Liver (tissue), 9 donors: ENCODE measurements around the gene GPR101. TPM values are rescaled to one million over a fixed set of nuclear protein-coding genes. Genes with fewer than 3 reads are reported as not detected.
"Not testable (repeated sequence)": the region's sequence is repeated elsewhere in the genome, so short reads cannot be mapped to it uniquely, and the experiment has no call there.

ENCODE experiments used
- DNase-seq: peaks from one replicate; pipeline ENCODE4 v3.0.0-alpha.2; 2017; ENCODE audit warnings: low spot score
- H3K27ac ChIP-seq, 2 donors: one replicate each; pipeline ENCODE4 v1.7.0; 2013; ENCODE audit warnings: inconsistent platforms in 2 of 2, low read length in 2 of 2, control low read depth in 1 of 2, low read depth in 1 of 2, mild to moderate bottlenecking in 1 of 2
- H3K27me3 ChIP-seq, 4 donors: one replicate each; pipeline versions ENCODE4 v1.6.1 to v1.7.0; 2013; ENCODE audit warnings: low read length in 3 of 4, inconsistent platforms in 1 of 4, mild to moderate bottlenecking in 1 of 4, moderate library complexity in 1 of 4; ENCODE audit not compliant: control insufficient read depth in 4 of 4, insufficient read depth in 4 of 4
- H3K36me3 ChIP-seq, 4 donors: one replicate each; pipeline versions ENCODE4 v1.6.1 to v1.7.0; 2013; ENCODE audit warnings: low read length in 3 of 4, mild to moderate bottlenecking in 3 of 4, low read depth in 1 of 4, moderate library complexity in 1 of 4; ENCODE audit not compliant: control insufficient read depth in 4 of 4, insufficient read depth in 3 of 4
- H3K4me1 ChIP-seq, 4 donors: one replicate each; pipeline versions ENCODE4 v1.6.1 to v1.7.0; 2013; ENCODE audit warnings: low read length in 3 of 4, mild to moderate bottlenecking in 3 of 4, moderate library complexity in 1 of 4; ENCODE audit not compliant: control insufficient read depth in 4 of 4, insufficient read depth in 4 of 4
- H3K4me3 ChIP-seq, 3 donors: one replicate each; pipeline versions ENCODE4 v1.6.1 to v1.7.0; 2013; ENCODE audit warnings: low read length in 3 of 3, control low read depth in 1 of 3, low read depth in 1 of 3, mild to moderate bottlenecking in 1 of 3
- H3K9ac ChIP-seq, 2 donors: one replicate each; pipeline ENCODE4 v1.7.0; 2013; ENCODE audit warnings: low read length in 2 of 2, mild to moderate bottlenecking in 2 of 2, moderate library complexity in 2 of 2, control low read depth in 1 of 2, low read depth in 1 of 2
- H3K9me3 ChIP-seq, 4 donors: one replicate each; pipeline versions ENCODE4 v1.6.1 to v1.7.0; 2013; ENCODE audit warnings: low read length in 3 of 4; ENCODE audit not compliant: control insufficient read depth in 4 of 4
- ATF3 ChIP-seq: IDR thresholded peaks from 2 replicates; pipeline ENCODE4 v1.6.1; 2016; ENCODE audit warnings: antibody characterized with exemption
- CTCF ChIP-seq: fragments of 150-350 bp; IDR thresholded peaks from 2 replicates; pipeline ENCODE4 v1.5.1; 2017; ENCODE audit warnings: improper control_type of control experiment, low read depth, low read length; ENCODE audit not compliant: missing input control
- EGR1 ChIP-seq, 2 donors: IDR thresholded peaks; 2 replicates each; pipeline ENCODE4 v1.6.1; 2016 to 2018; ENCODE audit warnings: antibody characterized with exemption in 2 of 2, low read depth in 2 of 2
- FOXA1 ChIP-seq: IDR thresholded peaks from 2 replicates; pipeline ENCODE4 v1.6.1; 2016; ENCODE audit warnings: antibody characterized with exemption
- FOXA2 ChIP-seq: IDR thresholded peaks from 2 replicates; pipeline ENCODE4 v1.6.1; 2016; ENCODE audit warnings: antibody characterized with exemption
- GABPA ChIP-seq, 2 donors: IDR thresholded peaks in 1 of 2; conservative IDR thresholded peaks in 1 of 2; 2 replicates each; pipeline ENCODE4 v1.6.1; 2016; ENCODE audit warnings: antibody characterized with exemption in 2 of 2, mild to moderate bottlenecking in 1 of 2, moderate library complexity in 1 of 2
- HNF4A ChIP-seq, 2 donors: conservative IDR thresholded peaks; 2 replicates each; pipeline ENCODE4 v1.6.1; 2016; ENCODE audit warnings: antibody characterized with exemption in 2 of 2, mild to moderate bottlenecking in 2 of 2
- HNF4G ChIP-seq: IDR thresholded peaks from 2 replicates; pipeline ENCODE4 v1.6.1; 2016; ENCODE audit warnings: antibody characterized with exemption
- JUND ChIP-seq, 2 donors: IDR thresholded peaks; 2 replicates each; pipeline ENCODE4 v1.6.1; 2016; ENCODE audit warnings: antibody characterized with exemption in 2 of 2
- NR2F2 ChIP-seq: IDR thresholded peaks from 2 replicates; pipeline ENCODE4 v1.6.1; 2016; ENCODE audit warnings: antibody characterized with exemption
- RAD21 ChIP-seq, 2 donors: IDR thresholded peaks; 2 replicates each; pipeline ENCODE4 v1.6.1; 2016; ENCODE audit warnings: antibody characterized with exemption in 2 of 2, mild to moderate bottlenecking in 2 of 2
- RXRA ChIP-seq, 2 donors: IDR thresholded peaks; 2 replicates each; pipeline ENCODE4 v1.6.1; 2017 to 2018; ENCODE audit warnings: antibody characterized with exemption in 2 of 2, mild to moderate bottlenecking in 1 of 2
- SP1 ChIP-seq: IDR thresholded peaks from 2 replicates; pipeline ENCODE4 v1.6.1; 2018; ENCODE audit warnings: antibody characterized with exemption, mild to moderate bottlenecking
- YY1 ChIP-seq: IDR thresholded peaks from 2 replicates; pipeline ENCODE4 v1.6.1; 2016; ENCODE audit warnings: antibody characterized with exemption, mild to moderate bottlenecking
- ZBTB33 ChIP-seq: IDR thresholded peaks from 2 replicates; pipeline ENCODE4 v1.6.1; 2016; ENCODE audit warnings: antibody characterized with exemption
- WGBS: extraction: QIAGEN DNeasy Blood & Tissue Kit; methylation state at CpG from one replicate; pipeline ENCODE4 v1.1.7; 2013; 5-methylcytosine and 5-hydroxymethylcytosine counted together
- polyA plus RNA-seq, 2 donors: library from polyadenylated mRNA; stranded (reverse) in 1 of 2; unstranded in 1 of 2; fragments of 200-250 nt in 1 of 2; fragments of >200 nt in 1 of 2; fragmentation: Nextera tagmentation in 1 of 2; extraction: Ambion mirVana in 1 of 2; gene quantifications; one replicate each; pipeline versions ENCODE4 v1.2.1 to v1.2.3, GENCODE V29; 2013 to 2015
- total RNA-seq, 2 donors: library from RNA; depleted of rRNA; stranded (reverse); fragments of >200 nt; gene quantifications; one replicate each; pipeline ENCODE4 v1.2.3, GENCODE V29; 2014
- TF ChIP-seq, protein P1 (sequence below): IDR thresholded peaks from 2 replicates; pipeline ENCODE4 v1.6.1; 2016; ENCODE audit warnings: antibody characterized with exemption, mild to moderate bottlenecking
- donor health status: healthy.
- donor health status: healthy.
- donor health status: healthy.
- donor health status: healthy.
- donor health status: healthy.

GPR101 gene
- total and polyA plus RNA-seq, 4 donors, result not detected

- not testable (repeated sequence) for H3K4me3 ChIP-seq
- WGBS, result 92% methylated on average over 12 of the region's 31 CpGs
Measured at GRCh38 chrX:137000236-137000635, 33.6 kb downstream of the GPR101 start.

DNA sequence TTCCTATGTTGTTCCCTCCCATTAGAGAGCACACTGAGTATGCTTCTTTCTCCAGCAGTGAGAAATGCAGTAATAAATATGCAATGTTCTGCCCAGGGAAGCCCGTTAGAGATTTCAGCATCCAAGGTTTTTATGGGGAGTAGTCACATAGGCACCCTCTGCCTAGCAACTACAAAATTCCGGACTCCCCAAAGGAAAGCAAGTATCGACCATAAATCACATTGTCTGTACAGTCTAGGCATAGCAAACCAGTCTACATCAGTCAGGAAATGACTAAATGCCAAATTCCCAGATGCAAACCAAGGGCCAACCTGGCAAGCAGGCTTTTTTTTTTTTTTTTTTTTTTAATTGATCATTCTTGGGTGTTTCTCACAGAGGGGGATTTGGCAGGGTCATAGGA is 34.8 kb downstream of the GPR101 start:
- Histone ChIP-seq H3K27ac (no peak overlapping the region), H3K4me3 (no peak overlapping the region), H3K4me1 (no peaks in the 10 kb centered on the region), H3K36me3 (no peaks in the 10 kb centered on the region), H3K27me3 (no peaks in the 10 kb centered on the region), H3K9me3 (no peaks in the 10 kb centered on the region), H3K9ac (no peak overlapping the region)
- no peak for TF ChIP-seq EGR1 (IDR thresholded peaks at IDR 0.05; ENCODE audit: low read depth in 2 of 2)
- TF ChIP-seq FOXA2, result no peak
- TF ChIP-seq HNF4G, result no peak
- TF ChIP-seq YY1, result no peak
- no peak for TF ChIP-seq RAD21 (IDR thresholded peaks at IDR 0.05)
- no peak for TF ChIP-seq HNF4A (conservative IDR thresholded peaks at IDR 0.05)
- TF ChIP-seq RXRA (IDR thresholded peaks at IDR 0.05), result no peak
- TF ChIP-seq SP1, result no peak
- no peak for TF ChIP-seq NR2F2
- TF ChIP-seq, protein P1, sequence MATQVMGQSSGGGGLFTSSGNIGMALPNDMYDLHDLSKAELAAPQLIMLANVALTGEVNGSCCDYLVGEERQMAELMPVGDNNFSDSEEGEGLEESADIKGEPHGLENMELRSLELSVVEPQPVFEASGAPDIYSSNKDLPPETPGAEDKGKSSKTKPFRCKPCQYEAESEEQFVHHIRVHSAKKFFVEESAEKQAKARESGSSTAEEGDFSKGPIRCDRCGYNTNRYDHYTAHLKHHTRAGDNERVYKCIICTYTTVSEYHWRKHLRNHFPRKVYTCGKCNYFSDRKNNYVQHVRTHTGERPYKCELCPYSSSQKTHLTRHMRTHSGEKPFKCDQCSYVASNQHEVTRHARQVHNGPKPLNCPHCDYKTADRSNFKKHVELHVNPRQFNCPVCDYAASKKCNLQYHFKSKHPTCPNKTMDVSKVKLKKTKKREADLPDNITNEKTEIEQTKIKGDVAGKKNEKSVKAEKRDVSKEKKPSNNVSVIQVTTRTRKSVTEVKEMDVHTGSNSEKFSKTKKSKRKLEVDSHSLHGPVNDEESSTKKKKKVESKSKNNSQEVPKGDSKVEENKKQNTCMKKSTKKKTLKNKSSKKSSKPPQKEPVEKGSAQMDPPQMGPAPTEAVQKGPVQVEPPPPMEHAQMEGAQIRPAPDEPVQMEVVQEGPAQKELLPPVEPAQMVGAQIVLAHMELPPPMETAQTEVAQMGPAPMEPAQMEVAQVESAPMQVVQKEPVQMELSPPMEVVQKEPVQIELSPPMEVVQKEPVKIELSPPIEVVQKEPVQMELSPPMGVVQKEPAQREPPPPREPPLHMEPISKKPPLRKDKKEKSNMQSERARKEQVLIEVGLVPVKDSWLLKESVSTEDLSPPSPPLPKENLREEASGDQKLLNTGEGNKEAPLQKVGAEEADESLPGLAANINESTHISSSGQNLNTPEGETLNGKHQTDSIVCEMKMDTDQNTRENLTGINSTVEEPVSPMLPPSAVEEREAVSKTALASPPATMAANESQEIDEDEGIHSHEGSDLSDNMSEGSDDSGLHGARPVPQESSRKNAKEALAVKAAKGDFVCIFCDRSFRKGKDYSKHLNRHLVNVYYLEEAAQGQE, result no peak
- no peak for TF ChIP-seq JUND (IDR thresholded peaks at IDR 0.05)
- TF ChIP-seq GABPA (IDR thresholded peaks at IDR 0.05 in 1 of 2, conservative IDR thresholded peaks at IDR 0.05 in 1 of 2), result no peak
- TF ChIP-seq ZBTB33, result no peak
- no peak for TF ChIP-seq CTCF
- TF ChIP-seq FOXA1, result no peak
- TF ChIP-seq ATF3, result no peak
- WGBS, result 58% methylated on average over 3 of the region's 3 CpGs
- no peak for DNase-seq

More at GRCh38 chrX:137000236-137000635, 33.6 kb downstream of the GPR101 start:
- not testable (repeated sequence) for H3K27me3 ChIP-seq, H3K4me1 ChIP-seq, H3K9ac ChIP-seq, H3K36me3 ChIP-seq, H3K27ac ChIP-seq, H3K9me3 ChIP-seq, DNase-seq

Other genes starting within 250 kb of the GPR101 start
- 10 to 100 TPM; 91.8 to 93.6 TPM for gene RBMX, start 153.3 kb downstream of the GPR101 start, total RNA-seq
- gene RBMX, start 153.3 kb downstream of the GPR101 start, polyA plus RNA-seq, result 10 to 100 TPM; 29.3 to 34.6 TPM